ENCODE data around the gene PM20D2. TPM values are rescaled to one million over a fixed set of nuclear protein-coding genes. Genes with fewer than 3 reads are reported as not detected.

The PM20D2 gene
- total RNA-seq, 2 experiments from 2014 or later = 5.2 to 5.3 TPM

DNA sequence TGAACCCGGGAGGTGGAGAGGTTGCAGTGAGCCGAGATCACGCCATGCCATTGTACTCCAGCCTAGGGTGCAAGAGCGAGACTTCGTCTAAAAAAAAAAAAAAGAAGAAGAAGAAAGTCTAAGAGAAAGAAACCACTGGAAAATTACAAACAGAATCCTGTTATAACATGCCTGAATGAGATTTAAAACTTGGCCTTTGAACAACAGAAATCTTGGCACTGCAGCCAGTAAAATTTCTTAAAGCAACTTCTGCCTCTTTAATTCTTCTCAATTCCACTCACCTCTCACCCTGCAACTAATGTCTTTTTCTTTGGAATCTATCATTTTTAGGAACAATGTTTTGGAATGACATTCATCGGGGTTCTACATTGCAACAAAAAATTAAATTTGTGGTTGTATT, 26.3 kb downstream of the PM20D2 start:
- no peaks in the 10 kb centered on the region for H3K4me1 Mint-ChIP-seq (ENCODE audit: low read depth)
- Histone ChIP-seq H3K9me3 (ENCODE audit: control insufficient read depth in 1 of 2, insufficient read depth in 1 of 2, low read length in 2 of 2) (no peaks in the 10 kb centered on the region), H3K27me3 (ENCODE audit: control insufficient read depth in 1 of 2, insufficient read depth in 2 of 2, low read length in 2 of 2) (no peaks in the 10 kb centered on the region), H3K27ac (ENCODE audit: low read depth in 1 of 2, low read length in 2 of 2) (no peak overlapping the region), H3K4me3 (ENCODE audit: low read length) (no peak overlapping the region), H3K36me3 (ENCODE audit: insufficient read depth, low read length) (no peaks in the 10 kb centered on the region), H3K4me1 (ENCODE audit: insufficient read depth, low read length) (no peaks in the 10 kb centered on the region)
- TF ChIP-seq, protein P1, sequence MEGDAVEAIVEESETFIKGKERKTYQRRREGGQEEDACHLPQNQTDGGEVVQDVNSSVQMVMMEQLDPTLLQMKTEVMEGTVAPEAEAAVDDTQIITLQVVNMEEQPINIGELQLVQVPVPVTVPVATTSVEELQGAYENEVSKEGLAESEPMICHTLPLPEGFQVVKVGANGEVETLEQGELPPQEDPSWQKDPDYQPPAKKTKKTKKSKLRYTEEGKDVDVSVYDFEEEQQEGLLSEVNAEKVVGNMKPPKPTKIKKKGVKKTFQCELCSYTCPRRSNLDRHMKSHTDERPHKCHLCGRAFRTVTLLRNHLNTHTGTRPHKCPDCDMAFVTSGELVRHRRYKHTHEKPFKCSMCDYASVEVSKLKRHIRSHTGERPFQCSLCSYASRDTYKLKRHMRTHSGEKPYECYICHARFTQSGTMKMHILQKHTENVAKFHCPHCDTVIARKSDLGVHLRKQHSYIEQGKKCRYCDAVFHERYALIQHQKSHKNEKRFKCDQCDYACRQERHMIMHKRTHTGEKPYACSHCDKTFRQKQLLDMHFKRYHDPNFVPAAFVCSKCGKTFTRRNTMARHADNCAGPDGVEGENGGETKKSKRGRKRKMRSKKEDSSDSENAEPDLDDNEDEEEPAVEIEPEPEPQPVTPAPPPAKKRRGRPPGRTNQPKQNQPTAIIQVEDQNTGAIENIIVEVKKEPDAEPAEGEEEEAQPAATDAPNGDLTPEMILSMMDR (IDR thresholded peaks at IDR 0.05) = no peak
- CTCF ChIA-PET = no interaction called here
- no peak overlapping the region for H3K27ac Mint-ChIP-seq
- ATAC-seq (ENCODE audit: poor library complexity) = no peak
- H3K4me3 Mint-ChIP-seq = no peak overlapping the region
- no peaks in the 10 kb centered on the region for H3K9me3 Mint-ChIP-seq
- POLR2A ChIA-PET = interaction anchor here (0.7 kb wide), 1 partner anchor 401 kb away, joined by 3 read pairs; no protein-coding TSS in a partner anchor
- intact Hi-C loops (cut with DNase I, micrococcal nuclease) = no loop called here
- H3K27me3 Mint-ChIP-seq = no peaks in the 10 kb centered on the region
- H3K36me3 Mint-ChIP-seq (ENCODE audit: low read depth) = no peaks in the 10 kb centered on the region
- DNase-seq = no peak

DNA sequence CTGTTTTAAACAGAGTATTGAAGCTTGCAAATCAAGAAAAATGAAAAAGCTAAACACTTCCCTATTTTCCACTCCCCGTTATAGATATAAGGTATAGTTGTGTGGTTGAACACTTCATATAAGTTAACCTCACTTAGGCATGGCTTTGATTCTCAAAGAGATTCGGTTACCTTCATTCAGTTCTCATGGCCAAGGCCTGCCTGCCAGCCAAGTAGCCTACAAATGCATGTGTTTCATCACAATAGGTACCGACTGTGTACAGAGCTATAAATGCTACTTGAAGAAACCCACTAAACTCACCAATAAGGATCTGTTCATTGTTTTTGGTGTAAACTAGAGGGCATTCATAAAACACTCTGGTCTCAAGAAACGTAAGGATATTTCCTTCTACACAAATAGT, 27.8 kb downstream of the PM20D2 start:
- no peak overlapping the region for H3K4me3 Mint-ChIP-seq
- H3K9me3 ChIP-seq (ENCODE audit: control insufficient read depth in 1 of 2, insufficient read depth in 1 of 2, low read length in 2 of 2) = no peaks in the 10 kb centered on the region
- peaks cover 0 to 2% of the 10 kb centered on the region in 2 experiments for H3K27me3 ChIP-seq (ENCODE audit: control insufficient read depth in 1 of 2, insufficient read depth in 2 of 2, low read length in 2 of 2)
- no peaks in the 10 kb centered on the region for H3K9me3 Mint-ChIP-seq
- H3K27ac Mint-ChIP-seq = no peak overlapping the region
- intact Hi-C loops (cut with DNase I, micrococcal nuclease) = no loop called here
- H3K27ac ChIP-seq (ENCODE audit: low read depth in 1 of 2, low read length in 2 of 2) = no peak overlapping the region
- H3K36me3 Mint-ChIP-seq (ENCODE audit: low read depth) = no peaks in the 10 kb centered on the region
- no peaks in the 10 kb centered on the region for H3K4me1 ChIP-seq (ENCODE audit: insufficient read depth, low read length)
- TF ChIP-seq, protein P1 (IDR thresholded peaks at IDR 0.05) = no peak
- ChIA-PET CTCF (no interaction called here), POLR2A (no interaction called here)
- H3K36me3 ChIP-seq (ENCODE audit: insufficient read depth, low read length) = no peaks in the 10 kb centered on the region
- no peak overlapping the region for H3K4me3 ChIP-seq (ENCODE audit: low read length)
- no peak for ATAC-seq (ENCODE audit: poor library complexity)
- no peak for DNase-seq
- H3K27me3 Mint-ChIP-seq = no peaks in the 10 kb centered on the region
- no peaks in the 10 kb centered on the region for H3K4me1 Mint-ChIP-seq (ENCODE audit: low read depth)

DNA sequence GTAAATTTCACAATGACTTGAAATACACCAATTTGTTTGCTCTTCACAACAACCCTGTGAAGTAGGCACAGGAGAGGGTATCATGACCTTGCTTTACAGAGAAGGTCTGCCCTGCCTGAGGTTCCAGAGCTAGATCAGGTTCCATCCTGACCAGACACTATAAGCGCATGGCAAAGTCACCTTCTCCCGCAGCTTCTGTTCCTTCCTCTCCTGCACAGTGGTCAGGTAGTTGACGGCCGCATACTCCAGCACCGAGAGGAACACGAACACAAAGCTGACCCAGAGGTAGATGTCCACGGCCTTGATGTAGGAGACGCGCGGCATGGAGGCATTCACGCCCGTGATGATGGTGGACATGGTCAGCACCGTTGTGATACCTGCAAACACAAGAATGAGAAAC, 34.3 kb downstream of the PM20D2 start:
- TF ChIP-seq, protein P1 (IDR thresholded peaks at IDR 0.05) = no peak
- Histone ChIP-seq H3K27me3 (ENCODE audit: control insufficient read depth in 1 of 2, insufficient read depth in 2 of 2, low read length in 2 of 2) (peaks cover 0 to 4% of the 10 kb centered on the region in 2 experiments), H3K36me3 (ENCODE audit: insufficient read depth, low read length) (no peaks in the 10 kb centered on the region), H3K4me1 (ENCODE audit: insufficient read depth, low read length) (no peaks in the 10 kb centered on the region), H3K27ac (ENCODE audit: low read depth in 1 of 2, low read length in 2 of 2) (no peak overlapping the region), H3K9me3 (ENCODE audit: control insufficient read depth in 1 of 2, insufficient read depth in 1 of 2, low read length in 2 of 2) (no peaks in the 10 kb centered on the region), H3K4me3 (ENCODE audit: low read length) (no peak overlapping the region)
- Mint-ChIP-seq H3K36me3 (ENCODE audit: low read depth) (no peaks in the 10 kb centered on the region), H3K4me3 (no peak overlapping the region), H3K27ac (no peak overlapping the region), H3K4me1 (ENCODE audit: low read depth) (no peaks in the 10 kb centered on the region), H3K9me3 (no peaks in the 10 kb centered on the region), H3K27me3 (peaks cover 5% of the 10 kb centered on the region)
- DNase-seq = no peak
- ChIA-PET POLR2A (no interaction called here), CTCF (no interaction called here)
- ATAC-seq (ENCODE audit: poor library complexity) = no peak
- intact Hi-C loops (cut with DNase I, micrococcal nuclease) = no loop called here
